ENCODE measurements around the gene DBN1. TPM values are rescaled to one million over a fixed set of nuclear protein-coding genes. Genes with fewer than 3 reads are reported as not detected.

Gene DBN1
- total RNA-seq, 1 donor from 2014 or later: 371 TPM

DNA sequence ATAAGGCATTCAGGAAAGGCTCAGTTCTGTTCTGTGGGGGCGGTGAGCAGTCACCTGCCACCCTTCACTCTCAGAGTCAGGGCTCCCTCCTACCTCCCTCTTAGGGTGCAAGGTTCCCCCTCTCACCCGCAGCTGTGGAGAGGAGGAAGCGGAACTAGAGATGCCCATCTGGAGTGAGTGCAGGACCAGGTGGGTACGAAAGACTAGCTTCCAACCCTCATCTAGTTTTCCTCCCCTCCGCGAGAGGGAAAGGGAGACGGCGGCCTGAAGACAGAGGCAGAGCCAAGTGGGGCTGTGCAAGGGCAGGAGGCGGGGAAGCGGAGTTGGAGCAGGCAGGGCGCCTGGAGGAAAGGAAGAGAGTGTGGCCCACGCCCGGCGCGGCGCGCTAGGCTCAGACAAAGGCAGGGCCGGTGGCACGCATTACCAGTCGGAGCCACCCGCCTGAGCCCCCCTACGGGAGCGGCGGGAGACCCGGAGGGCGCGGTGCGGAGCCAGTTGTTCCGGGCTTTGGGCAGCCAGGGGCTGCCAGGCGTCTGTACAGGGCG is 19.5 kb downstream of the DBN1 start:
- Histone ChIP-seq H3K79me2 (ENCODE audit: insufficient read depth, low read length) (peaks cover 4% of the 10 kb centered on the region), H3K4me2 (ENCODE audit: low read length) (peak overlapping the region; percentile 83), H3K27ac (ENCODE audit: low read depth, low read length) (no peak overlapping the region), H3K36me3 (ENCODE audit: insufficient read depth, low read length) (peaks cover 12% of the 10 kb centered on the region), H4K20me1 (ENCODE audit: insufficient read depth, low read length) (peaks cover 76% of the 10 kb centered on the region), H3K4me1 (ENCODE audit: insufficient read depth, low read length) (peaks cover 36% of the 10 kb centered on the region), H3K9ac (ENCODE audit: low read length) (peak overlapping the region; percentile 52), H3K9me3 (ENCODE audit: insufficient read depth, low read depth, low read length) (no peaks in the 10 kb centered on the region), H3K27me3 (ENCODE audit: insufficient read depth, low read length) (no peaks in the 10 kb centered on the region), H3K4me3 (ENCODE audit: insufficient read depth, low read depth, low read length) (peak overlapping the region; percentile 26), H2AFZ (ENCODE audit: low read depth, low read length) (no peak overlapping the region)
- H3K36me3 Mint-ChIP-seq (ENCODE audit: low read depth, unreplicated experiment): peaks cover 7% of the 10 kb centered on the region
- FAIRE-seq (no peak), DNase-seq (ENCODE audit: low read depth) (no peak)
- H3K4me3 Mint-ChIP-seq (ENCODE audit: unreplicated experiment): no peak overlapping the region
- peak overlapping the region; percentile 86 for H3K27ac Mint-ChIP-seq (ENCODE audit: unreplicated experiment)
- H3K4me1 Mint-ChIP-seq (ENCODE audit: low read depth, unreplicated experiment): peaks cover 9% of the 10 kb centered on the region
- no peaks in the 10 kb centered on the region for H3K9me3 Mint-ChIP-seq (ENCODE audit: unreplicated experiment)
- TF ChIP-seq EZH2 (IDR thresholded peaks at IDR 0.05; ENCODE audit: insufficient read depth, low read length): no peak
- TF ChIP-seq, protein P1, sequence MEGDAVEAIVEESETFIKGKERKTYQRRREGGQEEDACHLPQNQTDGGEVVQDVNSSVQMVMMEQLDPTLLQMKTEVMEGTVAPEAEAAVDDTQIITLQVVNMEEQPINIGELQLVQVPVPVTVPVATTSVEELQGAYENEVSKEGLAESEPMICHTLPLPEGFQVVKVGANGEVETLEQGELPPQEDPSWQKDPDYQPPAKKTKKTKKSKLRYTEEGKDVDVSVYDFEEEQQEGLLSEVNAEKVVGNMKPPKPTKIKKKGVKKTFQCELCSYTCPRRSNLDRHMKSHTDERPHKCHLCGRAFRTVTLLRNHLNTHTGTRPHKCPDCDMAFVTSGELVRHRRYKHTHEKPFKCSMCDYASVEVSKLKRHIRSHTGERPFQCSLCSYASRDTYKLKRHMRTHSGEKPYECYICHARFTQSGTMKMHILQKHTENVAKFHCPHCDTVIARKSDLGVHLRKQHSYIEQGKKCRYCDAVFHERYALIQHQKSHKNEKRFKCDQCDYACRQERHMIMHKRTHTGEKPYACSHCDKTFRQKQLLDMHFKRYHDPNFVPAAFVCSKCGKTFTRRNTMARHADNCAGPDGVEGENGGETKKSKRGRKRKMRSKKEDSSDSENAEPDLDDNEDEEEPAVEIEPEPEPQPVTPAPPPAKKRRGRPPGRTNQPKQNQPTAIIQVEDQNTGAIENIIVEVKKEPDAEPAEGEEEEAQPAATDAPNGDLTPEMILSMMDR (IDR thresholded peaks at IDR 0.05; ENCODE audit: insufficient read depth, low read depth, low read length): no peak
- peaks cover 4% of the 10 kb centered on the region for H3K27me3 Mint-ChIP-seq (ENCODE audit: low read depth, unreplicated experiment)

DNA sequence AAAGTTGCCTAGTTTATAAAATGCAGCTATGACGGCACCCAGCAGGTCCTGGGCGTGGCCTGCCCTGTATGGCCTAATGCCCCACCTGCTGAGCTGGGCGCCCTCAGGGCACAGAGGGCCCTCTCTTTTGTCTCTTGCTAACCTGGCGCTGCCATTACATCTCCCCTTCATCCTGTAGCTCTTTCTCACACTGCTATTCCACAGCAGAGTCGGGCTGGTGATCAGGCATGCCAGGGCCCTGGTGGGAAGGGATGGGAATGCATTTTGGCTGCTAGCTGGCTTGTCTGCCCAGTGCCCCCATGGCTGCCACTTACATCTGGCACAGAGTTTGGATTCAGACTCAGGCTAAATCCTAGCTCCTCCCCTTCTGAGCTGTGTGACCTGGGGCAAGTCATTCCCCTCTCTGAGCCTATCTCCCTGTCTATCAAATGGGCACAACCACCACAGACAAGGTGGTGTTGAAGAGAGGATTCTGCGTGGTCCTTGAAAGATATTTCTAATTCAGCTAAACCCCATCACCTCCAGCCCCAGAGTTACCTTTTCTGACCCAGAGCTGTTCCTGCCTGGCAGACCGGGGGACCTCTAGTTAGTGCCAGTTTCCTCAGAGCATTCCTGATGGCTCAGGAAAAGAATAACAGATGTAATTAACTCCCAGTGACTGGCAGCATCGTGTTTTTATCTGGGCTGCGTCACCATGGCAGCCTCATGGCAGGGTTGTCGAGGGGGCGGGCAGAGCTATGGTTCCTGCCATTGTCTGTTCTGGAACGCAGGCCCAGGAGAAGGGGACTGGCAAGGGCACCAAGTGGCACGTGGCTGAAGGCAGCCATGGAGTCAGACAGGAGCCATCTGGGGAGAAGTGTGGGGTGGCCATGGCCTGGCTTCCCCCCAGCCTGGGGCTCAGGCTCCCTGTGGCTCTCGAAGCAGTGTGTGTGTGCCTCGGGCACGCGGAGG is 20.5 kb downstream of the DBN1 start:
- no peak overlapping the region for H2AFZ ChIP-seq (ENCODE audit: low read depth, low read length)
- H3K27me3 Mint-ChIP-seq (ENCODE audit: low read depth, unreplicated experiment): peaks cover 4% of the 10 kb centered on the region
- no peak overlapping the region for H3K4me2 ChIP-seq (ENCODE audit: low read length)
- no peaks in the 10 kb centered on the region for H3K79me2 ChIP-seq (ENCODE audit: insufficient read depth, low read length)
- peaks cover 9% of the 10 kb centered on the region for H3K36me3 ChIP-seq (ENCODE audit: insufficient read depth, low read length)
- no peaks in the 10 kb centered on the region for H3K9me3 Mint-ChIP-seq (ENCODE audit: unreplicated experiment)
- DNase-seq (ENCODE audit: low read depth) (no peak), FAIRE-seq (no peak)
- no peak overlapping the region for H3K4me3 ChIP-seq (ENCODE audit: insufficient read depth, low read depth, low read length)
- H3K27me3 ChIP-seq (ENCODE audit: insufficient read depth, low read length): no peaks in the 10 kb centered on the region
- no peak overlapping the region for H3K27ac ChIP-seq (ENCODE audit: low read depth, low read length)
- peaks cover 39% of the 10 kb centered on the region for H3K4me1 ChIP-seq (ENCODE audit: insufficient read depth, low read length)
- TF ChIP-seq, protein P1 (IDR thresholded peaks at IDR 0.05; ENCODE audit: insufficient read depth, low read depth, low read length): no peak
- TF ChIP-seq EZH2 (IDR thresholded peaks at IDR 0.05; ENCODE audit: insufficient read depth, low read length): no peak
- H4K20me1 ChIP-seq (ENCODE audit: insufficient read depth, low read length): peaks cover 74% of the 10 kb centered on the region
- peak overlapping the region; percentile 86 for H3K27ac Mint-ChIP-seq (ENCODE audit: unreplicated experiment)
- peaks cover 18% of the 10 kb centered on the region for H3K4me1 Mint-ChIP-seq (ENCODE audit: low read depth, unreplicated experiment)
- no peak overlapping the region for H3K9ac ChIP-seq (ENCODE audit: low read length)
- peaks cover 7% of the 10 kb centered on the region for H3K36me3 Mint-ChIP-seq (ENCODE audit: low read depth, unreplicated experiment)
- no peak overlapping the region for H3K4me3 Mint-ChIP-seq (ENCODE audit: unreplicated experiment)
- no peaks in the 10 kb centered on the region for H3K9me3 ChIP-seq (ENCODE audit: insufficient read depth, low read depth, low read length)

All from astrocyte (in vitro differentiated cells and primary cell).